OCI-LY3 (cell line): ENCODE data around the gene TRIM71.

Experiments used
- H2AFZ ChIP-seq: fragments of 200-600, 300-600 bp; shearing (Covaris generic); 2 replicates; pipeline ENCODE4 v1.6.0; 2014; ENCODE audit warnings: antibody characterized with exemption, low read depth, low read length
- H3K27ac ChIP-seq: fragments of 200-600, 300-600 bp; sonication (generic); 2 replicates; pipeline ENCODE4 v1.5.1; 2014; ENCODE audit warnings: mild to moderate bottlenecking, low read length, moderate library complexity, mixed read lengths
- H3K27me3 ChIP-seq: fragments of 200-600, 300-600 bp; sonication (generic); 2 replicates; pipeline ENCODE4 v1.6.1; 2014; ENCODE audit warnings: low read depth, low read length, mixed read lengths
- H3K36me3 ChIP-seq: fragments of 200-600, 300-600 bp; sonication (generic); replicated peaks from 2 replicates; pipeline ENCODE3; 2014; ENCODE audit warnings: low read depth, low read length, mixed read lengths
- H3K4me1 ChIP-seq: fragments of 300-600, 200-600 bp; sonication (generic); 2 replicates; pipeline ENCODE4 v1.6.1; 2014; ENCODE audit warnings: low read length, mixed read lengths
- H3K4me2 ChIP-seq: fragments of 200-600, 300-600 bp; sonication (generic); 2 replicates; pipeline ENCODE4 v1.6.1; 2014; ENCODE audit warnings: low read length, mixed read lengths
- H3K4me3 ChIP-seq: fragments of 300-600, 200-600 bp; sonication (generic); 2 replicates; pipeline ENCODE4 v1.5.1; 2014; ENCODE audit warnings: antibody characterized with exemption, mild to moderate bottlenecking, low read length, moderate library complexity
- H3K79me2 ChIP-seq: fragments of 300-600, 200-600 bp; shearing (Covaris generic); 2 replicates; pipeline ENCODE4 v1.6.1; 2014; ENCODE audit warnings: mild to moderate bottlenecking, low read length, mixed read lengths
- H3K9ac ChIP-seq: fragments of 300-600, 200-600 bp; shearing (Covaris generic); 2 replicates; pipeline ENCODE4 v1.6.0; 2014; ENCODE audit warnings: mild to moderate bottlenecking, low read length, moderate library complexity
- H3K9me3 ChIP-seq: fragments of 200-600, 300-600 bp; shearing (Covaris generic); 2 replicates; pipeline ENCODE4 v1.6.1; 2014; ENCODE audit warnings: low read length, mixed read lengths; ENCODE audit not compliant: insufficient read depth
- H4K20me1 ChIP-seq: fragments of 200-600, 300-600 bp; sonication (generic); 2 replicates; pipeline ENCODE4 v1.6.1; 2016; ENCODE audit warnings: low read length, mixed read lengths; ENCODE audit not compliant: insufficient read depth
- EZH2phosphoT487 ChIP-seq: fragments of 200-600 bp; shearing (Covaris generic); IDR thresholded peaks from 2 replicates; pipeline ENCODE4 v1.6.1; 2018; ENCODE audit warnings: antibody characterized with exemption, mixed run types, low read depth
- TF ChIP-seq, protein P1 (sequence below): fragments of 200-600, 300-600 bp; sonication (generic); IDR thresholded peaks from 2 replicates; pipeline ENCODE4 v1.5.1; 2014; ENCODE audit warnings: antibody characterized with exemption, low read length, low read depth

Gene TRIM71

DNA sequence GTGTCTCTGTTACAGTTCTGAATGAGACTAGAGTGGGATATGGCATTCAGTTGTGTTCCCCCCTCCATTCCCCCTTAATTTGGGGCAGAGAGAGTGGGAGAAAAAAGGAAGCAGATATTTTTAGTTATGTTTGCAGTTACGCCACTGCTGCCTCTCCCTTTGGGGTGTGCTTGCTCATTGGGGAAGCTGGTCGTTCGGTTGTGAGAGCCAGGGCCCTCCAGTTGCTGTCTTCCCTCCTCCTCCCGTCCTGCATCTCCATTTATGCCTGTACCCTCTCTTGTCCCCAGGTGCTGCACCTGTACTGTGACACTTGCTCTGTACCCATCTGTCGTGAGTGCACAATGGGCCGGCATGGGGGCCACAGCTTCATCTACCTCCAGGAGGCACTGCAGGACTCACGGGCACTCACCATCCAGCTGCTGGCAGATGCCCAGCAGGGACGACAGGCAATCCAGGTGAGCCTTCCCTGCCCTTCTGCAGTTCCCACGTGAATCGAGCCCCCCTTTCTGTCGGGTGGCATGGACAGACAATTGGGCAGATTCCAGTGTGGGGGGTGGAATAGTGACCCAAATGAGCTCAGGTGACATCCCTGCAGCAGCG, 55.8 kb downstream of the TRIM71 start:
- Histone ChIP-seq H3K27me3 (peaks cover 9% of the 10 kb centered on the region; the same call in 1 of the 2 replicates), H2AFZ (0 out of 2 replicates have a peak overlapping the region, but pooled peaks have one; percentile 23), H3K4me1 (peaks cover 5% of the 10 kb centered on the region; the same call in 1 of the 2 replicates), H3K36me3 (no peaks in the 10 kb centered on the region), H3K4me2 (no peak overlapping the region), H3K9me3 (no peaks in the 10 kb centered on the region), H3K27ac (no peak overlapping the region), H4K20me1 (no peaks in the 10 kb centered on the region), H3K9ac (no peak overlapping the region), H3K4me3 (no peak overlapping the region), H3K79me2 (no peaks in the 10 kb centered on the region)
- TF ChIP-seq, protein P1, sequence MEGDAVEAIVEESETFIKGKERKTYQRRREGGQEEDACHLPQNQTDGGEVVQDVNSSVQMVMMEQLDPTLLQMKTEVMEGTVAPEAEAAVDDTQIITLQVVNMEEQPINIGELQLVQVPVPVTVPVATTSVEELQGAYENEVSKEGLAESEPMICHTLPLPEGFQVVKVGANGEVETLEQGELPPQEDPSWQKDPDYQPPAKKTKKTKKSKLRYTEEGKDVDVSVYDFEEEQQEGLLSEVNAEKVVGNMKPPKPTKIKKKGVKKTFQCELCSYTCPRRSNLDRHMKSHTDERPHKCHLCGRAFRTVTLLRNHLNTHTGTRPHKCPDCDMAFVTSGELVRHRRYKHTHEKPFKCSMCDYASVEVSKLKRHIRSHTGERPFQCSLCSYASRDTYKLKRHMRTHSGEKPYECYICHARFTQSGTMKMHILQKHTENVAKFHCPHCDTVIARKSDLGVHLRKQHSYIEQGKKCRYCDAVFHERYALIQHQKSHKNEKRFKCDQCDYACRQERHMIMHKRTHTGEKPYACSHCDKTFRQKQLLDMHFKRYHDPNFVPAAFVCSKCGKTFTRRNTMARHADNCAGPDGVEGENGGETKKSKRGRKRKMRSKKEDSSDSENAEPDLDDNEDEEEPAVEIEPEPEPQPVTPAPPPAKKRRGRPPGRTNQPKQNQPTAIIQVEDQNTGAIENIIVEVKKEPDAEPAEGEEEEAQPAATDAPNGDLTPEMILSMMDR: peak; percentile 33
- TF ChIP-seq EZH2phosphoT487: no peak

DNA sequence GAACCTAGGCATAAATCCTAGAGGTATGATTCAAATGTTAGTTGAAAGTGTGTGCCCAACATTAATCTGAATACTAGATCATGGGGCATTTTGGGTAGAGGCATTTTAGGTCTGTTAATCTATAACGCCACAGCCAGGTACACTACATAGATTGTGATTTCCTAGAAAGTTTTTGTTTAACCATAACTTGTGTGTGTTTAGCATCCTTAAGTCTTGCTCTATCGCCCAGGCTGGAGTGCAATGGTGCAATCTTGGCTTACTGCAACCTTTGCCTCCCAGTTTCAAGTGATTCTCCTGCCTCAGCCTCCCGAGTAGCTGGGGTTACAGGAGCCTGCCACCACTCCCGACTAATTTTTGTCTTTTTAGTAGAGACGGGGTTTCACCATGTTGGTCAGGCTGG, 59.1 kb downstream of the TRIM71 start:
- no peak overlapping the region for H3K9ac ChIP-seq
- no peak overlapping the region for H2AFZ ChIP-seq
- no peak overlapping the region for H3K4me2 ChIP-seq
- no peaks in the 10 kb centered on the region for H3K9me3 ChIP-seq
- no peak overlapping the region for H3K27ac ChIP-seq
- H3K4me3 ChIP-seq: no peak overlapping the region
- peaks cover 5% of the 10 kb centered on the region; the same call in 1 of the 2 replicates for H3K4me1 ChIP-seq
- peaks cover 17% of the 10 kb centered on the region; the same call in 1 of the 2 replicates for H3K27me3 ChIP-seq
- no peaks in the 10 kb centered on the region for H4K20me1 ChIP-seq
- H3K36me3 ChIP-seq: no peaks in the 10 kb centered on the region
- TF ChIP-seq, protein P1: no peak
- TF ChIP-seq EZH2phosphoT487: no peak
- no peaks in the 10 kb centered on the region for H3K79me2 ChIP-seq

DNA sequence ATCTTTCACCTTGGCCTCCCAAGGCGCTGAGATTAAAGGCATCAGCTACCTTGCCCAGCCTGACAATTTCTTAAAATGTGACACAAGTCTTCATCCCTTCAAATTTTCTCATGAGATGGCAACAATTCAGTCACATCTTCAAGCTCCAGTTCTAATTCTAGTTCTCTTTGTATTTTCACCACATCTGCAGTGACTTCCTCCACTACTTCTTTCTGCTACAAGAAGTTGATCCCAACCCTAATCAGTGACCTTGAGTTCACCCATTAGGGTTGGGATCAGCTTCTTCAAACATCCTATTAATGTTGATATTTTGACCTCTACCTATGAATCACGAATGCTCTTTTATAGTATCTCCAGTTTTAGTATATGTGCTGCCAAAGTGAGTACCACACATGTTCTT, 59.8 kb downstream of the TRIM71 start:
- H3K36me3 ChIP-seq: no peaks in the 10 kb centered on the region
- TF ChIP-seq, protein P1: no peak
- TF ChIP-seq EZH2phosphoT487: no peak
- no peaks in the 10 kb centered on the region for H4K20me1 ChIP-seq

DNA sequence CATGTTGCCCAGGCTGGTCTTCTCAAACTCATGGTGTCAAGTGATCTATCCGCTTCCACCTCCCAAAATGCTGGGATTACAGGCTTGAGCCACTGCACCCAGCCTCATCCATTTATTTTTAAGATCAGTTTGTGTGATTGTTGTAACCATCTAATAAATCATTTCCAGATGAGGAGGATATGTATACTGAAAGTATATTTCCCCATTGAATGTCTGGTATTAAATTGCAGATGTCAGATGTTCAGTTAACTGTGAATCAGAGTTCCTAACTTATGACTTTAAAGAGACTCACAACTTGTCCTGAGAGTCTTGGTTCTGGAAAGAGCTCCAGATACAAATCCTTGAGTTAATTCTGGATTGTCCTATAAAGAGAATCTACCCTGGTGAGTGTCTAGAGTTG, 62.4 kb downstream of the TRIM71 start:
- no peak overlapping the region for H3K9ac ChIP-seq
- H3K36me3 ChIP-seq: no peaks in the 10 kb centered on the region
- no peak for TF ChIP-seq EZH2phosphoT487
- TF ChIP-seq, protein P1: no peak
- H3K4me1 ChIP-seq: peaks cover 18% of the 10 kb centered on the region
- no peak overlapping the region for H3K4me2 ChIP-seq
- H3K4me3 ChIP-seq: no peak overlapping the region
- H3K27me3 ChIP-seq: peaks cover 18% of the 10 kb centered on the region; the same call in 1 of the 2 replicates
- no peak overlapping the region for H2AFZ ChIP-seq
- H3K9me3 ChIP-seq: no peaks in the 10 kb centered on the region
- no peaks in the 10 kb centered on the region for H3K79me2 ChIP-seq
- H4K20me1 ChIP-seq: no peaks in the 10 kb centered on the region
- H3K27ac ChIP-seq: no peak overlapping the region

More for the DNA sequence above, 59.8 kb downstream of the TRIM71 start:
- H3K27ac ChIP-seq: no peak overlapping the region
- no peak overlapping the region for H2AFZ ChIP-seq
- H3K9me3 ChIP-seq: no peaks in the 10 kb centered on the region
- peaks cover 18% of the 10 kb centered on the region; the same call in 1 of the 2 replicates for H3K27me3 ChIP-seq
- no peak overlapping the region for H3K4me3 ChIP-seq
- no peak overlapping the region for H3K4me2 ChIP-seq
- H3K9ac ChIP-seq: no peak overlapping the region
- peaks cover 10% of the 10 kb centered on the region for H3K4me1 ChIP-seq
- H3K79me2 ChIP-seq: no peaks in the 10 kb centered on the region
